Astrocyte (in vitro differentiated cells and primary cell): ENCODE measurements around the gene LRRC7.

Experiments
- EZH2 ChIP-seq: IDR thresholded peaks from 2 replicates; pipeline ENCODE4 v1.6.1; 2012; ENCODE audit warnings: mild to moderate bottlenecking, low read length, inconsistent platforms; ENCODE audit not compliant: insufficient read depth
- TF ChIP-seq, protein P1 (sequence below): IDR thresholded peaks from 2 replicates; pipeline ENCODE4 v1.5.1; 2011; ENCODE audit warnings: low read depth, mild to moderate bottlenecking, inconsistent platforms, low read length, moderate library complexity; ENCODE audit not compliant: insufficient read depth

DNA sequence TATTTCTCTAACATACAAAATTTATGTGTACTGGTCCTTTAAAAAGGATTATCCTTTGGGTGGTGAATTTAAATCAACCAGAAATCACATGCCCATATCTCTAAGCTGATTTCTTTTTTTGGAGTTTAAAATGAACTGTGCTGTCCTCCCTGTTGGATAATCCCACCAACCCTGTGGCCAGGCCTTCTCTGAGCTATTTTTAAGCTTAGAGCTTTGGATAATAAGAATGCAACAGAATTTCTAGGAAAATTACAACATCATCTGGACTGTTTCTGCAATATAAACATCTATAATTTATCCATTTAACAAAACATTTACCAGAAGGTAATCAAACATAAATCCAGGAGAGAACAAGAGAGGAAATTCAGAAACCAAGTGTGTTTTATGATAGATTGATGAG, 549.3 kb downstream of the LRRC7 start:
- TF ChIP-seq, protein P1, sequence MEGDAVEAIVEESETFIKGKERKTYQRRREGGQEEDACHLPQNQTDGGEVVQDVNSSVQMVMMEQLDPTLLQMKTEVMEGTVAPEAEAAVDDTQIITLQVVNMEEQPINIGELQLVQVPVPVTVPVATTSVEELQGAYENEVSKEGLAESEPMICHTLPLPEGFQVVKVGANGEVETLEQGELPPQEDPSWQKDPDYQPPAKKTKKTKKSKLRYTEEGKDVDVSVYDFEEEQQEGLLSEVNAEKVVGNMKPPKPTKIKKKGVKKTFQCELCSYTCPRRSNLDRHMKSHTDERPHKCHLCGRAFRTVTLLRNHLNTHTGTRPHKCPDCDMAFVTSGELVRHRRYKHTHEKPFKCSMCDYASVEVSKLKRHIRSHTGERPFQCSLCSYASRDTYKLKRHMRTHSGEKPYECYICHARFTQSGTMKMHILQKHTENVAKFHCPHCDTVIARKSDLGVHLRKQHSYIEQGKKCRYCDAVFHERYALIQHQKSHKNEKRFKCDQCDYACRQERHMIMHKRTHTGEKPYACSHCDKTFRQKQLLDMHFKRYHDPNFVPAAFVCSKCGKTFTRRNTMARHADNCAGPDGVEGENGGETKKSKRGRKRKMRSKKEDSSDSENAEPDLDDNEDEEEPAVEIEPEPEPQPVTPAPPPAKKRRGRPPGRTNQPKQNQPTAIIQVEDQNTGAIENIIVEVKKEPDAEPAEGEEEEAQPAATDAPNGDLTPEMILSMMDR, result no peak
- TF ChIP-seq EZH2, result no peak
